CD4-positive, alpha-beta T cell treated with Interleukin-12 subunit alpha and Interleukin-12 subunit beta, for 1 hour (primary cell): ENCODE data around the gene BRIP1.
"Not testable (repeated sequence)": the region's sequence is repeated elsewhere in the genome, so short reads cannot be mapped to it uniquely, and the experiment has no call there.

Source experiments
- DNase-seq: peaks from one replicate; pipeline ENCODE4 v3.0.0-alpha.2; 2020

Gene BRIP1

DNA sequence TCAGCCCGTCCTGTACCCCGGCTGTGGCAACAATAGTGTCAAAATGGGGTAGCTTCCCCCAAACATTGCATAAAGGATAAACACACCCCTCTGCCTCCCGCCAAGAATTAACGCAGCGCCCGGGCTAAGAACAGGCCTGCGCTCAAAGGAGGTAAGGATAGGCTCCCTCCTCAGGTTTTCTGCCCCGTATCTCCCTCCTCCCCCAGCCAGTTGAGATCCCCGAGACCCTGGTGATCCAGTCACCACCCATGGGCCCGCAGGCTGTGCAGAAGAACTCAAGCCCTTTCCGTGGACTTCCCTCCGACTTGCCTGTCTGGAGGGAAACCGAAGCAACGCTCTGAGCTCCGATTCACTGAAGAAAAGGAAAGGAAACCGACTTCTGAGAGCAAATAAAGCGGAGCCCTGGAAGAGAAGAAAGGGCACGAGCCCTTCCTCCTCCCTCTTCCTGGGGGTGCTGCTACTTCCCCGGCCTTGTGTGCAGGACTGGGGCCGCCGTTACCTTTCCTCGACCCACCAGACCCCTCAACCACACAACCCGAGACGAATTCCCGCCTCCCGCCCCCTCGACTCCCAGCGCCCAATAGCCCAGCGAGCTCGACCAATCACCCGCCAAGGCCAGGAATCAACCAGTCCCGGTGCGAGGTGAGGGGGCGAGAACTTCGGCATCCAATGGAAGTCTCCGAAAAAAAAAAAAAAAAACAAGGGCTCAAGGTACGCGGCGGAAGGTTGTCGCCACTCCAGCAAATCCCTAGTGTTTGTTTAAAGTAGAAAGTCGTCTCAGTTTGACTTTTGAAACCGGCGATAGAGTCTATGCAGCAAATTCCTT, at the start of gene BRIP1:
Gene BRIP1 (minus strand): TSS at position 554 of the 826 bp plus-strand sequence. CDS start 1,989 bp downstream, outside the sequence.
- peak; percentile 89 for DNase-seq

DNA sequence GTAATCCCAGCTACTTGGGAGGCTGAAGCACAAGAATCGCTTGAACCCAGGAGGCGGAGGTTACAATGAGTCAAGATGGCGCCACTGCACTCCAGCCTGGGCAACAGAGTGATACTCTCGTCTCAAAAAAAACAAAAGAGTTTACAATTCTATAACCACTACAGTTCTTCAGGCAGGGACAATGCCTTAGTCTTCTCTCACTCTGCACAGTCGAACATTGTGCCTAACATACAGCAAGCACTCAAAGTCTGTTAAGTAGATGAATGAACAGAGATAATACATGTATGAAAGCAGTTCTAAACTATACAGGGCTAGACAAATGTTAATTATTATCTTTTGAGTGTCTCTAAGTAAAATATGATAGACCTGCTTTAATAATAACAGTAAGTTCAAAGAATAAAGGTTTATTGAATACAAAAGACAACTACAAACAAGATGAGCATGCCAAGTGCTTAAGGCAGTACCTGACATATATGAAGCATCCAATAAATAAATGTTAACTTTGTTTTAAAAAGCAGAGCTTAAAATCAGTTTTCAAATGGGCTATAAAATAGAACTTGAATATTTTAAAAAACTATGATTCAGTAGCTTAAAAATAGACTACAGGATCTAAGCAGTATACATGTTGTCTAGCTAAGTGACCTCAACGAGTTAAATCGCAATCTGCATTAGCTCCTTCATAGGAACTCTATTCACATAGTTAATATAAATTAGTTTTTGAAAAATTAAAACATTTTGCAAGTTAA, 45.1 kb upstream of the BRIP1 start:
- no peak for DNase-seq

DNA sequence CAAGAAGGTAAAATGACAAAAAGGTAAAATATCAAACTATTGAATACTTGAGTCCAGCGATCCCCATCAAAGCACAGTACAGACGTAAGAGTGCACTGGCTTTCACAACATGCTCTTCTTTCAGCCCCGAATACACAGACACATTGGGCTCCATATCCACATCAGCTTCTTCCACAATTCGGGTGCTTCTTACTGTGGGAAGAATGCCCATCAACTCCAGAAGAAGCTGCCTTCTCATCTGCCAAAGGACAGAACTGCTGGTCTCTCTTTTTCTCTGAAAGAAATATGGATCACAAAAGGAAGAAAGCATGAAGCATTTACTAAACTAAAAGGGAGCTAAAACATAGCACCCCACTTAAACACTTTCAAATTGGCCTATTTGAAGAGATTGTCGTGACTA, 44.0 kb upstream of the BRIP1 start:
- DNase-seq = no peak

DNA sequence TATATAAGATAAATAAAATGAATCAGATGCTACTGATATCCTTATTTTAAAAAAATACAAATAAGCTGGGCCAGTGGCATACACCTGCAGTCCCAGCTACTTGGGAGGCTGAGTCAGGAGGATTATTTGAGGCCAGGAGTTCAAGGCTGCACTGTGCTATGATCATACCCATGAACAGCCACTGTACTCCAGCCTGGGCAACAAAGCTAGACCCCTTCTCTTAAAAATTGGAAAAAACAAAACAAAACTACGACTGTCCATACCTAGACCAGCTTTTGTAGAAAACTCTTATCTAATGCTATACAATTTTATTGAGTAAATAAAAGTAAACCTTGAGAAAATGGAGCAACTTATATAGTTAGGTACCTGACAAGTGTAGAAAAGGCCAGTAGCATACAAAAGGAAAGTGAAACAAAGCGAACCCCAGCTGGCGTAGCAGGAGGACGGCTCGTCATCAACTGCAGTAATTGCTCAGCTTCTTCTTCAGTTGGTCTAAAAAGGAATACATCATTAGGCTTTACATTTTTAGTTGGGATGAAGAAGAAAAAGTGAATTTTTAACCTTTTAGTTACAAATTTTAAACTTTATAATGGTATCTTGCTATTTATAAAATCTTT, 40.9 kb upstream of the BRIP1 start:
- DNase-seq = peak; percentile 66

DNA sequence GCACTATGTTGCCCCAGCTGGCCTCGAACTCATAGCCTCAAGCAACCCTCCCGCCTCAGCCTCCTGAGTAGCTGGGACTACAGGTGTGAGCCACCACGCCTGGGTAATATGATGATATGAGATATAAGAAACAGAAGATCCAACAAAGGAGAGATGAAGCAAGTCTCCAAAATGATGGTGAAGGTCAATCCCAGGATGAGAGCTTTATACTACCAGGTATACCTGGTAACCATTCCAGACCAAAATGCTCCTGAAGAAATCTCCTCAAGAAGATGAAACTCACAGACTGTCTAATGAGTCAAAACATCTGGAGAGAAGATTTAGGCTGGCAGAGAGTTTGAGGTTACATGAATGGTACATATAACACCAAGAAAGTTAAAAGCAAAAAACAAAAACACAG, 39.9 kb upstream of the BRIP1 start:
- DNase-seq = no peak

DNA sequence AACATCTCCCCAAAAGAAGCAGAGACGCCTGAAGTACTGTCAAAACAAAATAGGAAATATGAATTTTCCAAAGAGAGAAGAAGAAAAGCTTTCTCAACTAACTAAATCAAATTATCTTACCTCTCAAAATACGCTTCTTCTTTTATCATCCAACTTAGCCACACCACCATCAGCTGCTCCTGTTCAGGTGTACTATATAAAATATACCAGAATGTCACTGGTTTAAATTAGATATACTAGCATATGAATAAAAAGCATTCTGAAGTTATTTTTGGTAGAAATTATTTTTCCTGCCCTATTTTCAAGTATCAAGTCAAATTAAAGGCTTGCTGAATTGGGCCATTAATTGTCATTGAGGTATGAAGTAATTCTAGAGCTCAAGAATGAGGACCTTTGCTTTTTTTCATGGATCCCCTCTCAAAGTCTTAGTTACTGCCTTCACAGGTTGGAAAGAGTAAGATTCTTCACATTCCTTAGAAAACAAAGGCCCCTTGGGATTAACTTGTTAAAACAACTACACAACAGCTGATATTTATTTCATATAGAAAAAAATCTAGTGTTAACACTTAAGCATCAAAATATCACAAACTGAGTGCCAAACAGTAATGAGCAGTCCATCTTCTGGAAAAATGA, 34.3 kb upstream of the BRIP1 start:
- DNase-seq = no peak

DNA sequence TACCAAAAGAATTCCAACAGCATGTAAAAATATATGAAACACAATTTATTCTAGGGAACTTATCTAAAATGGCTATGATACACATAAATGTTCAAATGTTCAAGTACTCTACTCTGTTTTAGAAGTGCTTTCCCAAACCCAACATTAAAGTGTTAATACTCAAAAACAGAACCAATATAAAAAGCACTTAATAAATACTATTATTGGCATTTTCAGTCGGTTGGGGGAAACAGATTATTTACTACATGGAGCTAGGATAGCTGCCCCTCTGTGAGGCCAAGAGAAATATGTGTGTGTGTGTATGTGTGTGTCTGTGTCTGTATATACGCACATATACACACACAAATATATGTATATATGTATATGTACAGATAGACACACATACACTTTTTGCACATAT, 32.1 kb upstream of the BRIP1 start:
- DNase-seq = no peak

DNA sequence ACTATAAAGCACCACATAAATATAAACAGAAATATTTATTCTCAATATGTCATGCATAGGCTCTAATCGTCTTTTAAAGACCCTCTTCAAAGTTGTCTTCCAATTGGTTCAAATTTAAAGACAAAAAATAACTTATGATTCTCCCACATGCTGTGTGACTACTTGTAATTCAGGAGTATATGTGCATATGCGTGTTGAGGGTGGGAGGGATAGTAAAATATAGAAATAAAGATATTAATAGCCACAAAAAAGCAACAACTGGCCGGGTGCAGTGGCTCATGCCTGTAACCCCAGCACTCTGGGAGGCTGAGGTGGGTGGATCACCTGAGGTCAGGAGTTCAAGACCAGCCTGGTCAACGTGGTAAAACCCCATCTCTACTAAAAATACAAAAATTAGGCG, 31.0 kb upstream of the BRIP1 start:
- DNase-seq = not testable (repeated sequence)

DNA sequence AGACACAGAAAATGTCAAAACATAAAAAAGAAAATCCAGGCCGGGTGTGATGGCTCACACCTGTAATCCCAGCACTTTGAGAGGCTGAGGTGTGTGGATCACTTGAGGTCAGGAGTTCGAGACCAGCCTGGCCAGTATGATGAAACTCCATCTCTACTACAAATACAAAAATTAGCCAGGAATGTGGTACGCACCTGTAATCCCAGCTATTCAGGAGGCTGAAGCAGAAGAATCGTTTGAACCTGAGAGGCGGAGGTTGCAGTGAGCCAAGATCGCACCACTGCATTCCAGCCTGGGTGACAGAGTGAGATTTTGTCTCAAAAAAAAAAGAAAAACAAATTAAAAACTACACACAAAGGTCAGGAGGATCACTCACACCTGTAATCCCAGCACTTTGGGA, 24.4 kb upstream of the BRIP1 start:
- not testable (repeated sequence) for DNase-seq

DNA sequence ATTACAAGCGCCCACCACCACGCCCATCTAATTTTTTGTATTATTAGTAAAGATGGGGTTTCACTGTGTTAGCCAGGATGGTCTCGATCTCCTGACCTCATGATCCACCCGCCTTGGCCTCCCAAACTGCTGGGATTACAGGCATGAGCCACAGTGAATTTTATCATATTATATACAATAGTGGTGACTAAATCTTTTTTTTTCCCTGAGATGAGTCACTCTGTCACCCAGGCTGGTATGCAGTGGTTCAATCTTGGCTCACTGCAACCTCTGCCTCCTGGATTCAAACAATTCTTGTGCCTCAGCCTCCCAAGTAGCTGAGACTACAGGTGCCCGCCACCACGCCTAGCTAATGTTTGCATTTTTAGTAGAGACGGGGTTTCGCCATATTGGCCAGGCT, 22.5 kb upstream of the BRIP1 start:
- not testable (repeated sequence) for DNase-seq

DNA sequence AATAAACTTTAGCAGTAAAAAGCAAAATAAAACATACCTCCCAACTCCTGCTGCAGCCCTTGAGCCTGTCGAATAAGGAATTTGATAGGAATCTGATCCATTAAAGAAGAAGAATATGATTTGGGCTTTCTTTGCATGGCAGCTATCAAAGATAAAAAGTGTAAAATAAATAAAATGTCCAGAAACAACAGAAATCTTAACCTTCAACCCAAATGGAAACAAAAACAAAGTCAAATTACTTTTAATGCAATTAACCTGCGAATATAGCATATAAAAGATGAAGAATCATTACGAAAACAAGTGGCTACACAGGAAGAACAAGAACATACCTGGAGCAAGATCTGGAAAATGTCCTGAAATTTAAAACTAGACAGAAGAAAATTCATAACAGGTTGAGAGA, 21.5 kb upstream of the BRIP1 start:
- no peak for DNase-seq

DNA sequence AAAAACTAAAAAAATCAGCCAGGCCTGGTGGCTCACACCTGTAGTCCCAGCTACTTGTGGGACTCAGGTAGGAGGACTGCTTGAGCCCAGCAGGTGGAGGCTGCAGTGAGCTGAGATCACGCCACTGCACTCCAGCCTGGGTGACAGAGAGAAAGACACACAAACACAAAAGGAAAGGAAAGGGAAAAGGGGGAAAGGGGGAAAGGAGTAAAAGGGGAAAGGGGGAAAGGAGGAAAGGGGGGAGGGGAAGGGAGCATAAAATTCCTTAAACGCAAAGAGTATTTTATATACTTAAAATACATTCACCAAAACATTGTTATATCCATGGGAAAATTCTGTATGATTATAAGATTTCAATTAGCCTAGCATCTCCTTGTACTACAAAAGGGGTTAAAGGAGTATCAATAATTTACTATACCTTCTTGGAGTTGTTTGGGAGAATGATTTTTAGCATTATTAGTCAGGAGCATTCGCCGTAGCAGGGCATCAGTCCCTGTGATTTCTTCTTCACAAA, 17.3 kb upstream of the BRIP1 start:
- no peak for DNase-seq

DNA sequence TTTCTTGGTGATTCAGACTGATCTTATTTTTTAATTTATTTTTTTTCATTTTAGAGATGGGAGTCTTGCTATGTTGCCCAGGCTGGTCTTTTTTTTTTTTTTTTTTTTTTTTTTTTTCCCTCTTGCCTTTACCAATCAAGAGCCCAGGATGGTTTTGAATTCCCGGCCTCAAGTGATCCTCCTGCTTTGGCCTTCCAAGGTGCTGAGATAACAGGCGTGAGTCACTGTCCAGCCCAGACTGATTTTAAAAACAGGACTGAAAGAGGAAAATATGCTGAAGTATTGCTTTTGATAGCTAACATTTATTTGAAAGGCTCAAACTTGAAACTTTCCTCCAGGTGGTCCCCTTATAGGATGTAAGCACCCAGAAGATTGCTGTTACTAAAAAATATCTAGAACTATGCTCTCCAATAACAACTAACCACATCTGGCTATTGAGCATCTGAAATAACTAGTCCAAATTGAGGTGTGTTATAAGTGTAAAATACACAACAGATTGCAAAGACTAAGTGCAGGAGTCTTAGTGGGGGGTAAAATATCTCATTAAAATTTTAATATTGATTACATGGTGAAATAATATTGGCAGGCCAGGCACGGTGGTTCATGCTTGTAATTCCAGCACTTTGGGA, 15.8 kb upstream of the BRIP1 start:
- DNase-seq = no peak

DNA sequence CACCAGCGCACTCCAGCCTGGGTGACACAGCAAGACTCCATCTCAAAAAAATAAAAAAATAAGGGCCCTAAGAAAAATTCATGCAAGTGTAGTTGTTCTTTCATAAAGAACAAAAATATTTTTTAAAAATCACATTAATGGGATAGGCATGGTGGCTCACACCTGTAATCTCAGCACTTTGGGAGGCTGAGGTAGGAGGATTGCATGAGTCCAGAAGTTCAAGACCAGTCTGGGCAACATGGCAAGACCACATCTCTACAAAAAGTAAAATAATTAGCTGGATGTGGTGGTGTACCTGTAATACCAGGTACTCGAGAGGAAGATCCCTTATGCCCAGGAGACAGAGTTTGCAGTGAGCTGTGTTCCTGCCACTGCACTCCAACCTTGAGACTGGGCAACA, 15.2 kb upstream of the BRIP1 start:
- DNase-seq = no peak

DNA sequence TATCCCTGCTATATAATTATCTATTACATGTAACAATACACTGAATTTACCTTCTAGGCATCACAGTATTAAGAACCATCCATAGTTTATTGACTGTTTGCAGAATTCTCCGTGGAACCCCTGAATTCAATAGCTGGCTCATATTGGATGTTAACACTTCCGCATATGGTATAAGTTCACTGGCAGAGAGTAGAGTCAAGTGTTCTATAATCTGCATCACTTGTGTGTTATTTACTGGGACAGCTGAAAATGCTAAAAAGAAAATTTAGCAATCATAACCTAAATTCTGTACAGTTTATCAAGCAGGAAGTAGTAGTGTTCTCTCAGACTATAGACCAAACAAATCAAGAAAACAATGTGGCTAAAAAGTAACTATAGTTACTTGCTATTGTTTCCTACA, 14.5 kb upstream of the BRIP1 start:
- DNase-seq = no peak

DNA sequence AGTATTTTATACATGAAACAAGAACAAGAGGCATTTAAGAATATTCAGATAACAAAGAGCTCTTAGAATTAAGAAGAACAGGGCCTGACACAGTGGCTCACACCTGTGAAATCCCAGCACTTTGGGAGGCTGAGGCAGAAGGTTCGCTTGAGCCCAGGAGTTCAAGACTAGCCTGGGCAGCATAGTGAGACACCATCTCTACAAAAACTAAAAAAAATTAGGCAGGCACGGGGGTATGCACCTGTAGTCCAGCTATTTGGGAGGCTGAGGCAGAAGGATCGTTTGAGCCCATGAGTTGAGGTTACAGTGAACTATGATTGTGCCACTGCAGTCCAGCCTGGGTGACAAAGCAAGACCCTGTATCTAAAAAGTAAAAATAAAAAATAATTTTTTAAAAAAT, 12.5 kb upstream of the BRIP1 start:
- no peak for DNase-seq

DNA sequence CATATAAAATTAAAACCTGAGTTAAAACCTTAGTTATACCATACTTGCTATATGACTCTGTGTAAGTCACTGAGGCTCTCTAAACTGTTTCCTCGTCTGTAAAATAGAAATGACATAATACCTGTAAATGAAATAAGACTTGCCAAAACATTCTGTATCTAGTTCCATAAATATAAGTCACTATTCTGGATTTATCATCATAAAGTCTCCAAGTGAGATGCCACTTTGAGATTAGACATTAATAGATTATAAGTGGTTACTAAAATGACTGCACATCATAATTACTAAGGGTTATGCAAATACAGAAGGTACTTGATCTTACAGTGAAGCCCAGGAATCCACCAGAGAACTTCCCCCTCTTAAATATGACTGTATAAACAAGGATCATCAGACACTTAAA, 12.0 kb upstream of the BRIP1 start:
- DNase-seq = no peak

DNA sequence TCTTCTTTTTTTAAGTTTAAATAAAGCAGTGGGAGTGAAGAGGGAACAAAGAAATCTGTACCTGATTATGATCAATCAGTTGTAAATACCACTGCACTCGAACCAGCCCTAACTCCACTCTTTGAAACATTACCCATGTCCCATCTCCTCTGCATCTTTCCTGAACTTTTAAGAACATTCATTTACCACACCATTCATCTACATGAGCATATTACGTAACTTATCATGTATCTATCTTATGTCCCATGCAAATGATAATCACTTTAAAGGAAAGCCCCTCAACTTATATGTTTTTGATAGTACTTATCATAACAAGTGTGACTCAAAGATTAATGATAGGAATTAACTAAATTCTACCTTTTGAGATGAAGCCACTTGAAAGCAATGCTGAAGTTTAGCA, 10.7 kb upstream of the BRIP1 start:
- DNase-seq = no peak

DNA sequence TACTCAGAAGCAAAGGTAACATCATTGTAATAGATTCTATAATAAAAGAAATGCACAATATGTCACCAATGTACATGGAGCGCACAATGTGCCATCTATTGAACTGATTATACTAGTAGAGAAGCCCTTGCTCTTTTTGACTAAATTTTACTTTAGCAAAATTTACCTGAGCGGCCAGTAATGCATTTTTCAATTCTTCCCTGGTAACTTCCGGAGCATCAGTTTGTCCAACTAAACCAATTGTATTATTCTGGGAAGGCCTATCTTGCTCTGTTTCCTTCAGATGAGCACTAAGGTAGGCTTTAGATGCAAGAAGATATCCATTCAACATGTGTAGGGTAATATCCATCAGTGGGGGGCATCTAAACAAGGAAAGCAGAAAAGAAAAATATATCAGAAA, 8.8 kb upstream of the BRIP1 start:
- DNase-seq = no peak

DNA sequence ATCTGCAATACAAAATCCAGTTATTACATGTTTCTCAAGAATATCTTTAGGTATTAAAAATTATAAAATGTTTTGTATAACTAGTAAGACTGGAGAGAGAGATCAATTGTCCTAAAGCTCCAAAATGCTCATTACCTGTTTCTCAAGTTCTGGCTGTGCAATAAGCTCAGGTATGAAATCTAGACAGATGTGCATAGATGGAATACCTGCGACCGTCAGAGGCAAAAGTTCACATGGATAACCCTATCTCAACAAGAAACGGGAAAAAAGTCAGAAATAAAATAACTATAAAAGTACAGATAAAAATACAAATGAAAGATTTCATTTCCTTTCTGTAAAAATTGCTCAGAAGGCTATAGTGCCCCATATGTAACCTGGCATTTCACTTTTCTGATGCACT, 5.8 kb upstream of the BRIP1 start:
- DNase-seq = no peak

DNA sequence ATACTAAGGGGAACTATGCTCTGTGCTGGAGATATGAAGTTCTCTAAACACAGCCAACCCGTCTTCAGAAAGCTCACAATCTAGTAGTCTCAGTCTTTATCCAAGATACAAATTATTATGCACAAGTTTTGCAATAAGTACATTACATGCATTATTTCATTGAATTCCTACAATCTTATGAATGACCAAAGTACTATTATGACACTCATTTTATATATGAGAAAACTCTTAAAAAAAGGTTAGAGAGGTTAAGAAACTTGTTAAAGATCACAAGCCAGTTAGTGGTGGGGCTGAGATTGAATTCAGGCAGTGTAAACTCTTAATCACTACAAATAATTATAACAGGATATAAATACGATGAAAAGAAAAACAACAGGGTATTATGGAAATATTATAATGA, 4.7 kb upstream of the BRIP1 start:
- no peak for DNase-seq

DNA sequence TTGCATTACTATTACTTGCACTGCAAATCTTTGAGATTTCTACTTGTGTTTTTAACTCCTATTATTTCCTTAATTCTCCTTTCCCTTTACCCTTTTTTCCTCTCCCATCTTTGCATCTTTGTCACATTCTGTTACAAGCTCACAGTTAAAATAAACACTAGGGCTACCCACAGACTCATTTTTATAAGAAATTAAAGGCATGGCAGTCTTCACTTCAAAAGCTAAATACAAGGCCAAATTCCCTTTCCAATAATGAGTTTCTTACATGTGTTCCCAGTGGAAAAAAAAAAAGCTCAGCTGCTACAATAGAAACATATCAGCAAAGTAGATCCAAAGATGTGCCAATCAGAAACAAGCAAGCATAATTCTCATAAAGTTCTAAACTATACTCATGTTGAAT, 3.7 kb upstream of the BRIP1 start:
- DNase-seq = no peak

DNA sequence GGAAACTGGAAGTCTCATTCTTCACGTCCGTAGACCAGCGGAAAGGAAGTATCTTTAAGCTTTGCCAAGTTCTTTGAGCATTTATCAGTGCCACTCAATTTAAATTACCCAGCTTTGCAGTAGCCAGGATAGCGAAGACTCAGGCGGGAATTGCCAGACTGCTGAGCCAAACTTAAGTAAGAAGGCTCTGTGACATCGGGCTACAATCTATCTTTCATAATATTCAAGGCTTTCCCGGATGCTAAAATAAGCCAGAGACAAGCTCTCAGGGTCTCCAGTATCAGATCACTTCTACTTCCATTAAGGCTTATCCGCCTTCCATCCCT, 436 bp upstream of the BRIP1 start:
- DNase-seq = no peak
